ENCODE results near the gene RPUSD3. TPM values are rescaled to one million over a fixed set of nuclear protein-coding genes. Genes with fewer than 3 reads are reported as not detected.

Gene RPUSD3
- polyA plus RNA-seq, 4 donors, result 19.2 to 41.1 (median 25.7) TPM

DNA sequence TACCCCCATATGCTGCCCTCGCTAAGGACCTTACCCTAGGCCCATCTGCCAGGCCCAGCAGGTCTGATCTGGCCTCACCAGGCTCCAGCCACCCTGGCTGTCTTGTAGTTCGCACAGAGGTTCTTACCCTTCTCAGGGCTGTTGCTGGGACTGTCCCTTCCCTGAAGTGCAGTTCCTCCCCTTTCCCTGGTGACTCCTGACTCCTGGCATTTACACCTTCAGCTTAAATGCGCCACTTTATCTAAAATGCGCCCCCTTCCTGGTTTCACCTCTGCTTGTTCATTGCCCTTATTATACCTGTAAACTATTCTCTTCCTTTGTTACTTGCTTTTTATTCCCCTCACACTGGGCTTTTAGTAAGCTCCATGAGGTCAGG, 34.6 kb downstream of the RPUSD3 start:
- FAIRE-seq (no peak), DNase-seq (no peak)
- peaks cover 2 to 31% (median 2%) of the 10 kb centered on the region in 3 donors for H3K4me1 ChIP-seq (ENCODE audit: control insufficient read depth in 3 of 3, insufficient read depth in 2 of 3, low read depth in 1 of 3, low read length in 2 of 3)
- H3K9me3 ChIP-seq (ENCODE audit: control insufficient read depth in 2 of 2, insufficient read depth in 1 of 2, low read depth in 1 of 2, low read length in 1 of 2), result no peaks in the 10 kb centered on the region
- H3K4me3 ChIP-seq (ENCODE audit: low read depth in 1 of 3, low read length in 3 of 3), result peak overlapping the region in 2 of 3 donors; percentile 48 to 63
- H3K27ac ChIP-seq (ENCODE audit: low read depth in 1 of 3, low read length in 2 of 3), result peak overlapping the region; percentile 86 to 97 (median 95)
- WGBS, 3 donors, result 15 to 56% (median 27%) methylated on average over 4 of the region's 4 CpGs
- no peaks in the 10 kb centered on the region for H3K27me3 ChIP-seq (ENCODE audit: control insufficient read depth in 3 of 3, insufficient read depth in 3 of 3, low read length in 3 of 3)
- H3K36me3 ChIP-seq (ENCODE audit: control insufficient read depth in 3 of 3, insufficient read depth in 2 of 3, low read depth in 1 of 3, low read length in 3 of 3), result peaks cover 15 to 54% (median 21%) of the 10 kb centered on the region in 3 donors

DNA sequence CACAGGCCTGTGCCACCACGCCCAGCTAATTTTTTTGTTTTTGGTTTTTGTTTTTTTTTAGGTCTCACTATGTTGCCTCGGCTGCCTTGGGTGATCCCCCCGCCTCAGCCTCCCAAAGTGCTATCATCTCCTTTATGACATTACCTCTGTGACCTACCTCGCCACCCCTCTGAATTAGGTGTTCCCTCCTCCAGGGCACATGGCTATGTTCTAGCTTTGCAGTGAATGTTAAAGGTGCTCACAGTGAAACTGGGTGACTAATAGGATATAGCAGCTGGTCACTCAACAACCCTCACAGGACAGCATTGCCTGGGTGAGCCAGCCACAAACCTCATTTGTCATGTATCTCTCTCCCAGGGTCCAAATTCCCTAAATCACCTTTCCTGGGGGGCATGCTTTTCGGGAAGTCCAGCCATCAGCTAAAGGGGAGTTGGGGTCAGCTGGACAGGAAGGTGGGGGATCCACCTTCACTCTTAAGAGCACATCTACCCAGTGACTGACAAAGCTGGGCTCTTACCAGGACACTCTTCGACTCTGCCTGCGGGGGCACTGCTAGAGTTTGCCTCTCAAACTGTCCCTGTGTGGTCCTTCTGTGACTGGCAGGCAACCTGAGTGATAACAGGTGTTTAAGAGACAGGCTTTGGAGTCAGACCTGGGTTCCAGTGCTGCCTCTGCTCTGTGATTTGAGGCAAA, 35.3 kb downstream of the RPUSD3 start:
- Histone ChIP-seq H3K27me3 (ENCODE audit: control insufficient read depth in 3 of 3, insufficient read depth in 3 of 3, low read length in 3 of 3) (no peaks in the 10 kb centered on the region), H3K9me3 (ENCODE audit: control insufficient read depth in 2 of 2, insufficient read depth in 1 of 2, low read depth in 1 of 2, low read length in 1 of 2) (no peaks in the 10 kb centered on the region), H3K4me1 (ENCODE audit: control insufficient read depth in 3 of 3, insufficient read depth in 2 of 3, low read depth in 1 of 3, low read length in 2 of 3) (peaks cover 2 to 36% (median 2%) of the 10 kb centered on the region in 3 donors), H3K36me3 (ENCODE audit: control insufficient read depth in 3 of 3, insufficient read depth in 2 of 3, low read depth in 1 of 3, low read length in 3 of 3) (peaks cover 19 to 55% (median 26%) of the 10 kb centered on the region in 3 donors), H3K4me3 (ENCODE audit: low read depth in 1 of 3, low read length in 3 of 3) (no peak overlapping the region), H3K27ac (ENCODE audit: low read depth in 1 of 3, low read length in 2 of 3) (peak overlapping the region; percentile 86 to 97 (median 95))
- no peak for FAIRE-seq
- DNase-seq, result peak; percentile 36
- 53 to 67% (median 67%) methylated on average over 7 of the region's 7 CpGs for WGBS, 3 donors

GRCh38 chr3:9807981-9808344, 35.8 kb downstream of the RPUSD3 start:
- no peak overlapping the region for H3K4me3 ChIP-seq (ENCODE audit: low read depth in 1 of 3, low read length in 3 of 3)
- peak overlapping the region in 1 of 3 donors; percentile 97 for H3K27ac ChIP-seq (ENCODE audit: low read depth in 1 of 3, low read length in 2 of 3)
- WGBS, 3 donors, result 87 to 96% (median 94%) methylated on average over 2 of the region's 2 CpGs
- FAIRE-seq (no peak), DNase-seq (no peak)
- H3K4me1 ChIP-seq (ENCODE audit: control insufficient read depth in 3 of 3, insufficient read depth in 2 of 3, low read depth in 1 of 3, low read length in 2 of 3), result peaks cover 2 to 41% (median 2%) of the 10 kb centered on the region in 3 donors
- H3K36me3 ChIP-seq (ENCODE audit: control insufficient read depth in 3 of 3, insufficient read depth in 2 of 3, low read depth in 1 of 3, low read length in 3 of 3), result peaks cover 24 to 55% (median 28%) of the 10 kb centered on the region in 3 donors
- no peaks in the 10 kb centered on the region for H3K27me3 ChIP-seq (ENCODE audit: control insufficient read depth in 3 of 3, insufficient read depth in 3 of 3, low read length in 3 of 3)
- H3K9me3 ChIP-seq (ENCODE audit: control insufficient read depth in 2 of 2, insufficient read depth in 1 of 2, low read depth in 1 of 2, low read length in 1 of 2), result no peaks in the 10 kb centered on the region

DNA sequence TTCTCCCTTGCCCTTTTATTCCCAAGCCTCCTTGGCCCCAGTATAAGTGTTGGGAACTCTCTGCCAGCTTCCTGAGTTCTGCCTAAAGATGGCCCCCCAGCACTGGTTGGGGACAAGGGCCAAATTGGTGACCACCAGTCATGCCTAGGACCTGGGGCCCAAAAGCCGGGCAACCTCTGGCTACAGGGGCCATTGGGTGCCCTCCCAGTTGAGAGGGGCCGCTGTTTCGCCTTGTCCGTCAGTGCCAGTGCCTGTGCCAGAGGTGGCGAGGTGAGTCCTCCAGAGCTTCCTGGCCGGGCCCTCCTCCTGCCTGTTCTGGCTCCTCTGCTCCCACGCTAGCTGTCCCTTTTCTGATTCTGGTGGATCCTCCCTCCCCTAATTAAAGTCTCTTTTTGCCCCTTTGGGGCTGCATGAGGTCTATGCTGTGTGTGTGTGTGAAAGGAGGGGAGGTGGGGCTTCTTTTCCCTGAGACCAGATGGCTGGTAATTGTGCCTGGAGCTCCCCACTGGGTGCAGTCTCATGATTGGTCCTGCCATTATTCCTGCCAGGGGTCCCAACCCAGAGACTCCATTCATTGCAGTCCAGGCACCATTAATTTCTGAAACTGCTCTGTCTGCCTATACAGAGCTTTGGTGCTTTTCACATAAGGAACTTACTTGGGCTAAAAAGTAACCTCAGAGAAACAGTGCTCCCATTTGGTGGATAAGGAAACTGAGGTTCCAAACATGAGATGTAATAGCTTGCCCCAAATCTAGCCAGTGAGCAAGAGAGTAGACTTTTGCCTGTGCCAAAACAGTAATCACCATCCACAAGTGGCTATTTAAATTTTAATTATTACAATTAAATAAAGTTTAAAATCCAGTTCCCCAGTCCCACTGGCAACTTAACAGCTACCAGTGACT, 36.9 kb downstream of the RPUSD3 start:
- DNase-seq, result no peak
- Histone ChIP-seq H3K27me3 (ENCODE audit: control insufficient read depth in 3 of 3, insufficient read depth in 3 of 3, low read length in 3 of 3) (no peaks in the 10 kb centered on the region), H3K4me1 (ENCODE audit: control insufficient read depth in 3 of 3, insufficient read depth in 2 of 3, low read depth in 1 of 3, low read length in 2 of 3) (peaks cover 2 to 41% (median 2%) of the 10 kb centered on the region in 3 donors), H3K4me3 (ENCODE audit: low read depth in 1 of 3, low read length in 3 of 3) (no peak overlapping the region), H3K27ac (ENCODE audit: low read depth in 1 of 3, low read length in 2 of 3) (no peak overlapping the region), H3K36me3 (ENCODE audit: control insufficient read depth in 3 of 3, insufficient read depth in 2 of 3, low read depth in 1 of 3, low read length in 3 of 3) (peaks cover 24 to 56% (median 28%) of the 10 kb centered on the region in 3 donors), H3K9me3 (ENCODE audit: control insufficient read depth in 2 of 2, insufficient read depth in 1 of 2, low read depth in 1 of 2, low read length in 1 of 2) (no peaks in the 10 kb centered on the region)
- no peak for FAIRE-seq
- 94 to 99% (median 98%) methylated on average over 7 of the region's 7 CpGs for WGBS, 3 donors

GRCh38 chr3:9806137-9806536, 37.7 kb downstream of the RPUSD3 start:
- WGBS, 3 donors, result 88 to 91% (median 90%) methylated on average over 12 of the region's 12 CpGs
- no peak for FAIRE-seq
- H3K4me3 ChIP-seq (ENCODE audit: low read depth in 1 of 3, low read length in 3 of 3), result no peak overlapping the region
- peaks cover 27 to 60% (median 34%) of the 10 kb centered on the region in 3 donors for H3K36me3 ChIP-seq (ENCODE audit: control insufficient read depth in 3 of 3, insufficient read depth in 2 of 3, low read depth in 1 of 3, low read length in 3 of 3)
- peaks cover 2 to 41% (median 2%) of the 10 kb centered on the region in 3 donors for H3K4me1 ChIP-seq (ENCODE audit: control insufficient read depth in 3 of 3, insufficient read depth in 2 of 3, low read depth in 1 of 3, low read length in 2 of 3)
- H3K27me3 ChIP-seq (ENCODE audit: control insufficient read depth in 3 of 3, insufficient read depth in 3 of 3, low read length in 3 of 3), result no peaks in the 10 kb centered on the region
- no peak overlapping the region for H3K27ac ChIP-seq (ENCODE audit: low read depth in 1 of 3, low read length in 2 of 3)
- DNase-seq, result no peak
- no peaks in the 10 kb centered on the region for H3K9me3 ChIP-seq (ENCODE audit: control insufficient read depth in 2 of 2, insufficient read depth in 1 of 2, low read depth in 1 of 2, low read length in 1 of 2)

GRCh38 chr3:9804996-9805395, 38.8 kb downstream of the RPUSD3 start:
- Histone ChIP-seq H3K36me3 (ENCODE audit: control insufficient read depth in 3 of 3, insufficient read depth in 2 of 3, low read depth in 1 of 3, low read length in 3 of 3) (peaks cover 34 to 68% (median 37%) of the 10 kb centered on the region in 3 donors), H3K9me3 (ENCODE audit: control insufficient read depth in 2 of 2, insufficient read depth in 1 of 2, low read depth in 1 of 2, low read length in 1 of 2) (no peaks in the 10 kb centered on the region), H3K4me1 (ENCODE audit: control insufficient read depth in 3 of 3, insufficient read depth in 2 of 3, low read depth in 1 of 3, low read length in 2 of 3) (peaks cover 2 to 34% (median 2%) of the 10 kb centered on the region in 3 donors), H3K27me3 (ENCODE audit: control insufficient read depth in 3 of 3, insufficient read depth in 3 of 3, low read length in 3 of 3) (no peaks in the 10 kb centered on the region), H3K27ac (ENCODE audit: low read depth in 1 of 3, low read length in 2 of 3) (peak overlapping the region in 1 of 3 donors; percentile 69), H3K4me3 (ENCODE audit: low read depth in 1 of 3, low read length in 3 of 3) (no peak overlapping the region)
- WGBS, 3 donors, result 23 to 60% (median 40%) methylated on average over 5 of the region's 5 CpGs
- DNase-seq, result peak; percentile 56 to 66
- no peak for FAIRE-seq

- WGBS, 3 donors, result 33 to 83% (median 42%) methylated on average over 1 of the region's 1 CpG
- Histone ChIP-seq H3K36me3 (ENCODE audit: control insufficient read depth in 3 of 3, insufficient read depth in 2 of 3, low read depth in 1 of 3, low read length in 3 of 3) (peaks cover 42 to 73% (median 43%) of the 10 kb centered on the region in 3 donors), H3K27me3 (ENCODE audit: control insufficient read depth in 3 of 3, insufficient read depth in 3 of 3, low read length in 3 of 3) (no peaks in the 10 kb centered on the region), H3K4me1 (ENCODE audit: control insufficient read depth in 3 of 3, insufficient read depth in 2 of 3, low read depth in 1 of 3, low read length in 2 of 3) (peaks cover 0 to 24% (median 2%) of the 10 kb centered on the region in 3 donors), H3K27ac (ENCODE audit: low read depth in 1 of 3, low read length in 2 of 3) (peak overlapping the region in 1 of 3 donors; percentile 4), H3K9me3 (ENCODE audit: control insufficient read depth in 2 of 2, insufficient read depth in 1 of 2, low read depth in 1 of 2, low read length in 1 of 2) (no peaks in the 10 kb centered on the region), H3K4me3 (ENCODE audit: low read depth in 1 of 3, low read length in 3 of 3) (no peak overlapping the region)
- DNase-seq (no peak), FAIRE-seq (no peak)
Measured at GRCh38 chr3:9803494-9803893, 40.3 kb downstream of the RPUSD3 start.

GRCh38 chr3:9800529-9800928, 43.3 kb downstream of the RPUSD3 start:
- Histone ChIP-seq H3K4me1 (ENCODE audit: control insufficient read depth in 3 of 3, insufficient read depth in 2 of 3, low read depth in 1 of 3, low read length in 2 of 3) (peaks cover 0 to 20% (median 2%) of the 10 kb centered on the region in 3 donors), H3K27me3 (ENCODE audit: control insufficient read depth in 3 of 3, insufficient read depth in 3 of 3, low read length in 3 of 3) (no peaks in the 10 kb centered on the region), H3K36me3 (ENCODE audit: control insufficient read depth in 3 of 3, insufficient read depth in 2 of 3, low read depth in 1 of 3, low read length in 3 of 3) (peaks cover 30 to 69% (median 42%) of the 10 kb centered on the region in 3 donors), H3K4me3 (ENCODE audit: low read depth in 1 of 3, low read length in 3 of 3) (no peak overlapping the region), H3K27ac (ENCODE audit: low read depth in 1 of 3, low read length in 2 of 3) (no peak overlapping the region), H3K9me3 (ENCODE audit: control insufficient read depth in 2 of 2, insufficient read depth in 1 of 2, low read depth in 1 of 2, low read length in 1 of 2) (no peaks in the 10 kb centered on the region)
- FAIRE-seq (no peak), DNase-seq (no peak)
- 79 to 85% (median 81%) methylated on average over 5 of the region's 5 CpGs for WGBS, 3 donors
